Islet precursor cell (in vitro differentiated cells): ENCODE results near the gene ARID1A.
A peak's percentile ranks its signal among the peaks of the same experiment; 100 is the strongest.

Experiments
- DNase-seq: peaks from one replicate; pipeline ENCODE4 v3.0.0-alpha.2; 2018

ARID1A gene

DNA sequence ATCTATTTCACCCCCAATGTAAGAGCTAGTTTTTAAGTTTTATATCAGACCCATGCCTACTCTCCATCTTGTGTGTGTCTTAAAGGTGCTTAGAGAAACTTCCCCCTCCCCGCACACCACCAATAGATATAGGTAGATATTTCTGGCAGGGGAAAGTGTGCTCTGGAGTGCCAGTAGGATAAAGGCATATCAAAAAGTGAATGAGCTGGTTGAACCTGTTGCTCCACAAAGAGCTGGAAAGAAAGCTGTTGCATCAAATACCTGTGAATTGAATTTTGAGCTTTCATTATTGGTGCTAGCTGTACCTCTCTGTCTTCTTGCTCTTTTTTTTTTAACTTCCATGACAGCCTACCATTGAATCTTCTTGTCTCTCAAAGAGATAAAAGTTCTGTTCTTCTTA, 32.8 kb downstream of the ARID1A start:
- no peak for DNase-seq

DNA sequence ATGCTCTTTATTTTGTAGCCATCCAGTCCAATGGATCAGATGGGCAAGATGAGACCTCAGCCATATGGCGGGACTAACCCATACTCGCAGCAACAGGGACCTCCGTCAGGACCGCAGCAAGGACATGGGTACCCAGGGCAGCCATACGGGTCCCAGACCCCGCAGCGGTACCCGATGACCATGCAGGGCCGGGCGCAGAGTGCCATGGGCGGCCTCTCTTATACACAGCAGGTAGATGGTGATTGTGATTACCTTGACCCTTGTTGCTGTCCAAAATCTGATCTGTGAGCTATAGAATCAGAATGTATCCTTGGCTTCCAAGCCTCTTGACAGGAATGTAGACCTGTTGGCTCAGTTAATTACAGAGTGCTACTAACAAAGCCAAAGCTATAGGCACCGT, 33.8 kb downstream of the ARID1A start:
- no peak for DNase-seq

DNA sequence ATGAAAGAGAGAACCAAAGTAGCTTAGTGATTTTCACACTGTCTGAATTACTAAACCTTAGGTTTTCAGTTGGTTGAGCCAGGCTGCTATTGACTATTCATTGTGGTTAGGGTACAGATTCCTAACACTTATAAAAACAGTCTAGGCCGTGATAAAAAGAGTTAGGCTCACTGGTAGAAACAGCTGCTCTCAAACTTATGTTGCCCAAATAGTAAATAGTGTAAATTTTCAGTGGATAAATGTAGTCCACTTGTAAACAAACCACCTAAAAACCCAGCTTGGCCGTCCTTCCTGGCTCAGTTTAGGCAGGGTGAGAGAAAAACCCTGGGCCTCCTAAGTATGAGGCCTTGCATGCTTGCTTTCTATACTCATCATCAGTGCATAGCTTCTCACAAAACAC, 34.9 kb downstream of the ARID1A start:
- no peak for DNase-seq

DNA sequence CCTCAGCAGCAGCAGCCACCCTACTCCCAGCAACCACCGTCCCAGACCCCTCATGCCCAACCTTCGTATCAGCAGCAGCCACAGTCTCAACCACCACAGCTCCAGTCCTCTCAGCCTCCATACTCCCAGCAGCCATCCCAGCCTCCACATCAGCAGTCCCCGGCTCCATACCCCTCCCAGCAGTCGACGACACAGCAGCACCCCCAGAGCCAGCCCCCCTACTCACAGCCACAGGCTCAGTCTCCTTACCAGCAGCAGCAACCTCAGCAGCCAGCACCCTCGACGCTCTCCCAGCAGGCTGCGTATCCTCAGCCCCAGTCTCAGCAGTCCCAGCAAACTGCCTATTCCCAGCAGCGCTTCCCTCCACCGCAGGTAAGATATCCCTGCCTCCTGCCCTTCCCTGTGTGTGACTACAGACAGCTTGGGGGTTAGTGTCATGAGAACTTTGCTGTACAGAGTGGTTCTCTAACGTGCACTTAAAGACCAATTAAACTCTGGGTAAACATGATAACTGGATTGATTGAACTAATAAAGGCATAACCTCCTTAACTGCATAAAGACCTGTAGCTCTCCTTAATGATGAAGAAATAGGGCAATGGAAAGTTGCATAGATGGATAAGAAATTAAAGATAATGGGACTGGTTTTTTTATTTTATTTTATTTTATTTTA, 35.6 kb downstream of the ARID1A start:
- no peak for DNase-seq

DNA sequence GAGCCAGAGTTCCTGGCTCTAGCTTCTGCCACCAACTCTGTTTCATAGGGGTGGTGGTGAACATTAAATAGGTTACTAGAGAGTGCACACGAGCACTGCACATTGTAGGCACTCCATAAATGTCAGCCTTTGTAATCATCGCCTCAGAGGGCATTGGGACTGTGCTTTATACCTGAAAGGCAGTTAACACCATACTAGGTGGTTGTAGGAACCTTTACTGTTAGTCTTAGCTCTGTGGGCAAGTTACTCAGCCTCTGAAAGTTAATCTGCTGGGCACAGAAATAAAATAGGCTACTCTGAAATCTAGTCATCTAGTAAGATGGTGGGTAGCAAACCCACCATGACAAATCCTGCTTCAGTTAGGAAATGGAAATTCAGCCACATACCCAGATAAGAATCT, 37.6 kb downstream of the ARID1A start:
- DNase-seq = no peak

DNA sequence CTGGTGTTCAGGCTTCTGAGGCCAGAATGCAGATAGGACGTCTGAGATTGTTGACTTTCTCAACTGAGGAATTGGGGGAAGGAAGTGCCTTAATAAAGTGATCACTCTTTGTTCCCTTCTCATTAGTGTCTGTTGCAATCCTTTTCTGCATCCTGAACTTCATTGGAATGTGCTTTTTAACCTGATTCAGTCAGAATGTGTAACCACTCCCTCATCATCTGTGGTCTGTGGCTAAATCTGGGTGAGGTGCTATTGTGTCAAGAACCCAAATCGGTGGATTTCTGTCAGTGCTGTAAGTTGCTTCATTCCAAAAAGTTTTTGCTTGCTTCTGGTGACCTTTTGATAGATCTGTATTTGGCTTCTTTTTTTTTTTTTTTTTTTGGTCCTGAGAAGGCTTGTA, 38.2 kb downstream of the ARID1A start:
- no peak for DNase-seq

DNA sequence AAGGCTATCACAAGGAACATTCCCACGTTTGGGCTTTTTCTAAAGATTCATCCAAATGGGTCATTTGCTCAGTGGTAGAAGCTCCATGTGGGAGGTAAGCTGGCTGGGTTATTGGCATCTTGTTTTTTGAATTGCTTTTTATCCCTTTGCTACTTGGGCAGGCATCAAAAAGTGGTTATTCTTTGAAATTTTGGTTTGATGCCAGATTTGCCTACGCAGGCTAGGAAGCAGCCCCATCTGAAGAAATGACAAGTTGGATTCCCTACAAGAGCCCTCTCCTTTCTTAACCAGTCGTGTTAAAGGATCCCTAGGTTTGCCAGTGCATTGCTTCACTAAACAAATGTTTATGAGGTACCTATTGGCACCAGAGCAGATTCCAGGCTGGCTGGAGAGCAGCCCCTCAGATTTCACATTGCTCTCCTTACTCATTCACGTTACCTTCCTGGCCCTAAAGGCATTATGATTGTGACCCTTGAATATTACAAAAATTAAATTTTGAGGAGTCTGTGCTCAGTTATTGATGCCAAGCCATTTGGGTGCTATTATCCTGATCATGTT, 38.8 kb downstream of the ARID1A start:
- DNase-seq = no peak

DNA sequence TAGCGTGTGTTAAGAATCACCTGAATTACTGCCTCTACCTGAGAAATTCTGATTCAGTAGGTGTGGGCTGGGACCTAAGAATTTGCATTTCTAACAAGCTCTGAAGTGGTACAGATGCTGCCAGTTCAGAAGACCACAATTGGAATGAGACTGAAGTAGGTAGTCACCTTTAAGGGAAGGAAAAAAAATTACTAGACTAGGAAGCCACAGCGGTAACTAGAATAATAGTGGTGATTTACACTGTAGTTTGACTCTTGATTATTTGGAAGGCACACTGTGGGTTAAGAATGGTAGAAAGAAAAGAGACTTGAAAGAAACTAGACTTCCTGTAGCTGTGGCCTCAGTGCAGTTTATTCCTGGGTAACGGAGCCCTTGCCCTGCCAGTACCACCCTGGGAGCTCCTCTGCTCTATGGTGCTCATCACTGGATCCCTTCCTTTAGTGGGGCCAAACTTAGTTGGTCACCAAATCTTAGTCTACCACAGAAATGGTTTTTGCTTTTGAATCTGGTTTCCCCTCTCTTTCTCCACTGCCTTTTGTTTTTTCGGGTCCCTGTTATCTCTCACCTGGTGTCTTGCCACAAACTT, 43.6 kb downstream of the ARID1A start:
- DNase-seq = no peak

DNA sequence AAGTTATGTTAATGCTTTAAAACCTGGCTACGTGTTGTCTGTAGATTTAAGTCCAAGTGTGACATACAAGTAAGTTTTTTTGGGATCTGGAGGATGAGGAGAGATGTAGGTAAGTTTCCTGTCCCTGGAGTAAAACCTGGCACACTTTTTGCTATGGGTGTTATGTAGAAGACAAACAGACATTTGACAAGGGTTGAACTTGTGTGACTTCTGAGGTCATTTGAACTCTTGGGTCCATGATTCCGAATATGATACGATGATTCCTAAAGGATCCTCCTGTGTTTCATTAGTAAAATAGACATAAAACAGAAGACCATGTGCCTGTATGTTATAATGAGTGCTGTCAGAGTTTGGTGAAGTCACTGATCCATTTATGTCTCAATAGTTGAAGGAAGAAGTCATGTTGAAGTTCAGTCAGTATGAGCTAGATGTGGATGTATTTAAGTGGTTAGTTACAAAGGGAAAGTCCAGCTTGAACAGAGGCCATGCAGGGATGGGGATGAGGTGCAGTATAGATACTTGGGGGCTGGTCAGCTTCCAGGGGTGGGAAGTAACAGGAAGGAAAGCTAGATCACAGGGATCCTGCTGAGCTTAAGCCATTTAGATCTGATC, 44.3 kb downstream of the ARID1A start:
- no peak for DNase-seq

DNA sequence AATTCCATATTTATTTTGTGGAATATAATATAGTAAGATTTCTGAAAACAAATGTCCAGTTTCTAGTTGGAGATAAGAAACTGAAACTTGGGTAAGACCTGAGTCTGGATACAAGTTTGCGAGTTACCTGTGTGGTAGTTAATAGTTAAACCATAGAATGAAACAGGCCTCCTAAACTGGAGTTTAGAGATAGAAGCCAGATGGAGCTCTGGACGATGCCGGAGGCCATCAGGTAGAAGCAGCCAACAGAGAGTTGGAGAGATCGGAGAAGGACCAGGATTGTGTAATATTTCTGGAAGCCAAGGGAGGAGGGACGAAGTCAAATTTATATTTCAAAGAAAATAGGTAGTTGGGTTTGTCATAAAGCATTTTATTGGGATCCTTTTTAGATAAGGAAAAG, 45.1 kb downstream of the ARID1A start:
- no peak for DNase-seq

DNA sequence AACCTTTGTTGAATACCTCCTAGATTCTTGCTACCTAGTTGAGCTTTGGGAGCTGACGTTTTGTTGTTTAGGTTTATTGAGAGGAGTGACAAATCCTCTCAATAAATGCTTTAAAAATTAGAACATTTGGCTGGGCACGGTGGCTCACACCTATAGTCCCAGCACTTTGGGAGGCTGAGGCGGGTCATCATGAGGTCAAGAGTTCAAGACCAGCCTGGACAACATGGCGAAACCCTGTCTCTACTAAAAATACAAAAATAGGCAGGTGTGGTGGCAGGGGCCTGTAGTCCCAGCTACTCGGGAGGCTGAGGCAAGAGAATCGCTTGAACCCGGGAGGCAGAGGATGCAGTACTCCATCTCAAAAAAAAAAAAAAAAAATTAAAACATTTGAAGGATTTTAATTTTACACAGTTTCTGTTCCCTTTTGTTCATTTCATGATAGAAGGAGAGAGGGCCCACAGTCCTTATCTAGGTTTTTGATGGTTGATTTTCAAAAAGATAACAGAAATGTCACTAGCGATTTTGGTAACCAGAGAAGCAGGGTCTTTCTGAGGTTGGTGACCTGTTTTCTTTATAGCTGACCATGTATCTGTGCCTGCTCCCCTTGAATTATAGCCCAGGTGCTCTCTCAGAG, 47.7 kb downstream of the ARID1A start:
- no peak for DNase-seq

DNA sequence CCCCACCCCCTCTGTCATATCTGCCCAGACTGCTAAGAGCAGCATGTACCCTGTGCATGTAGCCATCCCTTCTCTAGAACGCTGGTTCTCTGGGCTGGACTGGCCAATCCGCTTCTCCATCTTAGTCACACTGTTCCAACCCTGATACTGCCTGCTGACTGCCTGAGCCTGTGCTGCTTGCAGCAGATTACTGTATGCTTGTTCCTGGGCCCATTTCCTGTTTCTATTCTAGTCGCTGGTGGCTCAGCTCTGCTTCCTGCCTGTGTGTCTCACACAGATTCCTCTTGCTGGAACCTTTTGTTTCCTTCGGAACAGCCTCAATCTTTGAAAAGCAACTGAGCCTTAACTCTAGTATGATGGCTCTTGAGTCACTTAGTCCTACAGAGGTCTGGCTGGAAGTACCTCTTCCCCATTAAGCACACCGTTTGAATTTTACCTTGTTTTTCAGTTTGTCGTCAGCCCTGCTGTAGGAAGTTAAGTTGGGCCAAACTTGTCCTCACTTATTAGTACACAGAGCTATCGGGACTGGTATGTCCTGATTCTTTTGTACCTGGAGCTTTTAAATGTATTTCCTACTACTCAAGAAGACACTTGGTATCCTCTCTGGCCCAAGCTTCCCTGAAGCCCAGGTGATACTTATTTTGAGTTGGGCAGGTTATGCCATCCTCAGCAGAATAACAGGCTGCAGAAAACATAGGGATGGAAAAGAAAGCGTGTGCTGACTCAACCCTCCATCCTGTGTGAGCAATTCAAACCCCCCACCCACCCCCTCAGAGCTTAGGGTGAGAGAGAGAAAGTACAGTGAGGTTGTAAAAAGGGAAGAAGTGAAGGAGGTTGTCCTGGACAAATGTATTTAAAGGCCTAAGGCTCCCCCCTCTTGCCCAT, 48.5 kb downstream of the ARID1A start:
- DNase-seq = peak; percentile 95

DNA sequence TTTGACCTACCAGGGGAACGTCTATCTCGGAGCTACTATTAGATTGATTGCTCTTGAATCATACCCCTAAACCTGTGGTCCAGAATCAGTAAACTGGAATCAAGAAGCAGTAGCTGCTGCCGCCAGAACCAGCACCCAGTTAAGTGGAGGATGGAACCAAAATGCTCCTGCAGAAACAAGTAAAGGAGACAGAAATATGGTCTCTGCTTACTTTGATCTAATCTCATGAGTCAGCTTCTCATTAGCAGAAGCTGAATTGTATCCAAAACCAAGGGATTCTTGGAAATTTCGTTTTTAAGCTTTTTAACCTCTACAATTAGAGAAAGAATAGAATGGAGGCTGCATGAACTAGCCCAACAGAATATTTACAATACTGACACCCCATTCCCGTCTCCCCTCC, 49.4 kb downstream of the ARID1A start:
- DNase-seq = no peak

DNA sequence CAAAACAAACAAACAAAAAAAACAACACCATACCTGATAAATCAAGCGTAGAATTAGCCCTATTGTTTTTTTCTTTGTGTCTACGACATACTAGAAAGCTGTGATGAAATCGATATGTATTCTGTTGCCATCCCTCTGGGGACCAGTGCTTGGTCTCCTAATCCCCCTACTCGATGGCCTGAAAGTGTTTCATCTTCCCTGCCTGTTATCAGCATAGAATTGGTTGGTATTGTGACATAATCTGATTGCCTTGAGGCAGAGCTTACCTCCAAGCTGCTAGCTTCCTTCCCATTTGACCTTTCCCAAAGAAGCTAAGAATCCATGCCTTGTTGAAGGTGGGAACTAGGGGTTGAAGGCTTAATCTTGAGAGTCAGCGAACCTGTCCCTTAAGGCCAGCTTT, 51.2 kb downstream of the ARID1A start:
- DNase-seq = no peak

DNA sequence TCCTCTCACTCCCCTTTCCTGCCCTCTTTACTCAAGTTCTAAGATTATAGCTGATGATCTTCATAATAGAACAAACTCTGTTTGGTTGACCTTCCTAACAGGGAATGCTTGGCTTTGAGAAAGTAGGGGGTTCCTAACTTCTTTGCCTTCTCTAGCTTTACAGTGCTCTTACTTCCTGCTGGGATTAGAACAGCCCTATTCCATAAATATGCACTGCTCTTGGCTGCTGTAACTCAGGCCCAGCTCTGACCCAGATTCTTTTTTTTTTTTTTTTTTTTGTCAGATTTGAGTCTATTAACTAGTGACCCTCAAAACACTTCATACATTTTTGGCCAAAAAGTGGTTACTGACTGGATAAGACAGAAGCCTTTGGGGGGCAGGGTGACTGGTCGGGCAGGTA, 52.5 kb downstream of the ARID1A start:
- no peak for DNase-seq

DNA sequence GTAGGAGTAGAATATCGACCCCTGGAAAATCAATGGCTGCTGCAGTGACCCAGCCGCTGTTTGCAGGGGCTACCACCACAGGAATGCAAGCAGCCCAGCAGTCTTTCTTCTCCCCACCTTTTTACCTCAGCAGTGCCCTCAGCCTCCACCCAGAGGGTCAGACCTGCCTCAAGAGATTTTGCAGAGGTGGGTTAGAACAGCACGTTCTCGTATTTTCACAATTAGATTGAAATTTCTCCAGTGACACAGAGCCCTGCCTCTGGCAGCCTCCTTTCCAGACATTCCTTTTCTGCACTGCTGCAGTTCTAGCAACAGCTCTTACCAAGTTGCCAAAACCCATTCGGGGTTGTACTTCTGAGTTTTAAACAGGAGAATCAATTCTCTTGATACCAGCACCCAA, 53.6 kb downstream of the ARID1A start:
- DNase-seq = no peak

DNA sequence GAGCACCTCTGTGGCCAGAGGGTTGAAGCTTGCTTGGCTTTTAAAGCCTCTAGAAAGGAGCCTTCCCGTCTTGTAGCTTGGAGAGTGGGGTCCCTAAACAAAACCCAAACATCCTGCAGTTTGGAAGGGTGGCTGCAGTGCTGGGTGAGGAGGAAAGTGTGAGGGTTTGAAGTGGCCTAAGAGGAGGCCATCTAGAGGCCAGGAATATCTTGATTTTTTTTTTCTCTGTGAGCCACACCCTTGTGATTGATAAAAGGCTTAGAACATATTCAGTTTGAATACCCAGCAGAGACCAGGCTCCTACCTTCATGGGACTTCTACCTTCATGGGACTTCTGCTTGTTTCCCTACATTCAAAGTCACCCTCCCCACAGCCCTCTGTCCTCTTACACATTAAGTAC, 54.6 kb downstream of the ARID1A start:
- DNase-seq = no peak

DNA sequence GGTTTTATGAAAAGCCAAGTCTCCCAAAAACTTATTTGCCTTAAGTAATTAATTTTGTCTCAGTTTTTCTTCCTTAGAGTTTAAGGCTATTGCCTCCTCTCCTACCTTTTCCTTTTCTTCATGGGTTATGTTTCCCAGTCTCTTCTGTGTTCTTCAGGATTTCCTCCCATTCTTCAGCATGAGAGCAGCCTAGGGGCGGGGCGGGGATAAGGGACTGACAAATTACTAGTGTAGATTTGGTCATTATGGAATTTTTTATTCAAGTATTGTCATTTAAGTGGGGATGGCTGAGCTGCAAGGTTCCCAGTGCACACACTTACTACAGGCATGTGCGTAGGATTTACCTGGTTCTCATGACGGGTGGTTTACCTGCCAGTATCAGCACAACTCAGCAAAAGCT, 56.7 kb downstream of the ARID1A start:
- no peak for DNase-seq

DNA sequence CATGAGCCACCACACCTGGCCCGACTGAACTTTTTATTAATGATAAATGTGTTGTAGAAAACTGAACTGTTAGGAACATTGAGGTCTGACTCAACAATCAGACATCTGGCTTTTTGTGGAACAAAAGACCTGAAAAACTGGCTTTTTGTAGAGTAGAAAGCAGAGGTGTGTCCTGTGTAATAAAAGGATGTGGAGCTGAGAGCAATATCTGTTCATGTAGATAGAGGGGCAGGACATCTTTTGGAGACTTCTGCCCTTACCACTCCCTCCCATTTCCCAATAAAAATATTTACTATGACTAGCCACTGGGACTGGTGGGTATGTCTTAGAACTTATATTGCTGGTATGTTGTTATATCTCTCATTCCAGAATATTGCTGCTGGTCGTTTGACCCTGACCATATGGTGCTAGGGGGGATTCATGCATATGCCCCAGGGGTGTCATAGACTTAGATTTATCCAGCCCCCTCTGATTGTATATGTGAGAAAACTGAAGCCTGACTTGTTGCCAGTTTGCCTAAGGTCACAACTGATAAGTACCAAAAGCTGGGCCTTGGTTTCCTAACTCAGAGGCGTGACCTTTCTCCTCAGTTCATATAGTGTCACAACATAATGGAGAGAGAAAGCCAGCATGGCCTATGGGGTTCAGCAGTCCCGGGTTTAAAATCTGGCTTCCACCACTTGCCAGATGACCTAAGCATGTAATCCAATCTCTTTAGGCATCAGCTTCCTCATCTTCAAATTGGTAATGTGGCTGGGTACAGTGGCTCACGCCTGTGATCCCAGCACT, 58.5 kb downstream of the ARID1A start:
- no peak for DNase-seq

DNA sequence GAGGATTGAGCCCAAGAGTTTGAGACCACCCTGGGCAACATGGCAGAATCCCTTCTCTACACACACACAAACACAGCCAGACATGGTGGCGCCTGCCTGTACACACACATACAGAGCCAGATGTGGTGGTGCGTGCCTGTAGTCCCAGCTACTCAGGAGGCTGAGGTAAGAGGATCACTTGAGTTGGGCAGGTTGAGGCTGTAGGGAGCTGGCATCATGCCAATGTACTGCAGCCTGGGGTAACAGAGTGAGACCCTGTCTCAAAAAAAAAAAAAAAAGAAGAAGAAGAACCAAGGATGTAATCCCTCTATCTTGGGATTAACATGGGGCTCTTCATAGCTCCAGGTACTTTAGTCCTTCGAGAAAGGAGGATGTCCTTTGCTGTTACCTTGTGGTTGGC, 62.5 kb downstream of the ARID1A start:
- no peak for DNase-seq

DNA sequence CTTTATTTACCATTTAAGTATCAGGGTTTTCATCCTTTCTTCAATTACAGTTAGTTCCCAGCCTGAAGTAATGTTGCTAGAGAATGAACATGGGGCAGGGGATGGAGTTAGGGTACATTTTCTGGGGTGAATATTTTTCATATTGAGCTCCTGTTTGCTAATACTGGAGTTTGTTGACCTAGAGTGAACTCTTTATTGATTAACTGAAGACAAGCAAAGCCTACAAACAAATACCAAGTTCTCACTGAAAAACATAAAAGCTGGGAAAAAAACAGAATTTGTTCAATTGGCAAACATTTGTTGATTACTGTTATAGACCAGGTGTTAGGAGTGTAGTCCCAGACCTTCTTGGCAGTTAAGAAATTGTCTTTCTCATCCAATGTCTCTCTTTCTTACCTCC, 63.7 kb downstream of the ARID1A start:
- DNase-seq = no peak

DNA sequence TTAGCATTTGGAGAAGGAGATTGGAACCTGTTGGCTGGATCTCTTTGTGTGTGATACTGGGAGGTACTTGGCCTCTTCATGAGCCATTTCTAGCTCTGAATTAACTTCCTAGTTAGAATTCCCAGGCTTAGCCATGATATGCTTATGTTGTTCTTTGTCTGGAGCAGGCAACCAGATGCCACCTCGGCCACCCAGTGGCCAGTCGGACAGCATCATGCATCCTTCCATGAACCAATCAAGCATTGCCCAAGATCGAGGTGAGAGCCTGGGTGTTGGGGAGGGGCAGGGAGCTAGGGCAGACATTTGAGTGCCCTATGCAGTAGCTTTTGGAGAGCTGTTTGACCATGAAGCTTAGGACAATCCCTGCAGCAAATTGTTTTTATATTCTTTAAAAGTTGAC, 65.4 kb downstream of the ARID1A start:
- DNase-seq = no peak
